Suprapubic skin (tissue), 4 donors: Measurements from ENCODE around the gene IQCH. TPM values are rescaled to one million over a fixed set of nuclear protein-coding genes. Genes with fewer than 3 reads are reported as not detected.

Experiments
- DNase-seq, 2 donors: peaks; one replicate each; pipeline ENCODE4 v3.0.0-alpha.2; 2019; ENCODE audit warnings: low spot score in 2 of 2
- H3K27ac ChIP-seq: fragments of 200-600 bp; sonication (generic); one replicate; pipeline ENCODE4 v1.5.1; 2019
- H3K27me3 ChIP-seq: fragments of 200-600 bp; sonication (generic); one replicate; pipeline ENCODE4 v1.5.1; 2019
- H3K36me3 ChIP-seq: fragments of 200-600 bp; sonication (generic); one replicate; pipeline ENCODE4 v1.5.1; 2019
- H3K4me1 ChIP-seq: fragments of 200-600 bp; sonication (generic); one replicate; pipeline ENCODE4 v1.5.1; 2019
- H3K4me3 ChIP-seq: fragments of 200-600 bp; sonication (generic); one replicate; pipeline ENCODE4 v1.5.1; 2019; ENCODE audit warnings: mild to moderate bottlenecking
- H3K9me3 ChIP-seq: fragments of 200-600 bp; sonication (generic); one replicate; pipeline ENCODE4 v1.5.1; 2019
- CTCF ChIP-seq, 2 donors: fragments of 200-600 bp in 1 of 2; fragments of 450-650 bp in 1 of 2; sonication (generic) in 1 of 2; IDR thresholded peaks; one replicate each; pipeline ENCODE4 v1.5.1; 2016 to 2019; ENCODE audit warnings: antibody characterized with exemption in 2 of 2, mild to moderate bottlenecking in 1 of 2, moderate library complexity in 1 of 2
- EP300 ChIP-seq: sonication (generic); formaldehyde crosslinking; IDR thresholded peaks from one replicate; pipeline ENCODE4 v1.6.1; 2017; ENCODE audit warnings: antibody characterized with exemption
- POLR2A ChIP-seq, 2 donors: fragments of 450-650 bp; IDR thresholded peaks; one replicate each; pipeline ENCODE4 v1.6.1; 2017; ENCODE audit warnings: antibody characterized with exemption in 2 of 2, mild to moderate bottlenecking in 2 of 2, moderate library complexity in 2 of 2
- POLR2AphosphoS5 ChIP-seq, 3 donors: sonication (generic); formaldehyde crosslinking; IDR thresholded peaks; one replicate each; pipeline ENCODE4 v1.6.1; 2017; ENCODE audit warnings: antibody characterized with exemption in 3 of 3
- WGBS: methylation state at CpG from one replicate; pipeline ENCODE4 v1.1.5; 2018; 5-methylcytosine and 5-hydroxymethylcytosine counted together
- total RNA-seq, 4 donors: library from RNA; depleted of rRNA; stranded (reverse); fragments of >200 nt; gene quantifications; one replicate each; pipeline ENCODE4 v1.1.0, GENCODE V29; 2016

The IQCH gene
- total RNA-seq, 4 donors from 2014 or later = 1.4 to 3.1 (median 2.2) TPM

- peaks cover 29% of the 10 kb centered on the region for H3K36me3 ChIP-seq
- 76% methylated on average over 4 of the region's 4 CpGs for WGBS
- peaks cover 15% of the 10 kb centered on the region for H3K4me1 ChIP-seq
- no peak for DNase-seq
- no peaks in the 10 kb centered on the region for H3K9me3 ChIP-seq
- H3K27me3 ChIP-seq = no peaks in the 10 kb centered on the region
- no peak overlapping the region for H3K4me3 ChIP-seq
- TF ChIP-seq POLR2AphosphoS5 (IDR thresholded peaks at IDR 0.05) (no peak), POLR2A (IDR thresholded peaks at IDR 0.05) (no peak), EP300 (no peak), CTCF (IDR thresholded peaks at IDR 0.05) (no peak)
- H3K27ac ChIP-seq = no peak overlapping the region
Measured at GRCh38 chr15:67550522-67550921, 295.9 kb downstream of the IQCH start.

- no peak for TF ChIP-seq POLR2A (IDR thresholded peaks at IDR 0.05)
- DNase-seq = no peak
Measured at GRCh38 chr15:67551207-67551743, 296.7 kb downstream of the IQCH start.

More at GRCh38 chr15:67551207-67551743, 296.7 kb downstream of the IQCH start:
- Histone ChIP-seq H3K27me3 (no peaks in the 10 kb centered on the region), H3K27ac (no peak overlapping the region), H3K4me3 (no peak overlapping the region), H3K9me3 (no peaks in the 10 kb centered on the region), H3K4me1 (peaks cover 15% of the 10 kb centered on the region), H3K36me3 (peaks cover 27% of the 10 kb centered on the region)
- WGBS = 83% methylated on average over 1 of the region's 1 CpG

Other genes with a start within 250 kb of the IQCH start
- 10 to 100 TPM; 41.9 to 94.9 (median 56.1) TPM for gene SMAD3, start 189.2 kb upstream of the IQCH start, total RNA-seq
- gene AAGAB, start 125 bp upstream of the IQCH start, total RNA-seq = 10 to 100 TPM; 18.6 to 28.0 (median 26.0) TPM